Activated T-helper 1 cell treated with anti-CD3 and anti-CD28 coated beads, Interleukin-2, amount 50 U/mL, for 16 hours (primary cell): ENCODE measurements around the gene SLC16A3.
"Not testable (repeated sequence)": the region's sequence is repeated elsewhere in the genome, so short reads cannot be mapped to it uniquely, and the experiment has no call there.

Experiments used
- DNase-seq, 2 donors: peaks; one replicate each; pipeline ENCODE4 v3.0.0-alpha.2; 2020; ENCODE audit warnings: low read depth in 1 of 2, low spot score in 1 of 2

Gene SLC16A3

GRCh38 chr17:82228842-82229697, at the start of gene SLC16A3:
SLC16A3 (plus strand) TSS chr17:82229042; CDS start chr17:82236009, 6,967 bp downstream.
- DNase-seq, result peak in 1 of 2 donors; percentile 53

- no peak for DNase-seq
Observed at GRCh38 chr17:82179412-82179811, 49.4 kb upstream of the SLC16A3 start.

DNA sequence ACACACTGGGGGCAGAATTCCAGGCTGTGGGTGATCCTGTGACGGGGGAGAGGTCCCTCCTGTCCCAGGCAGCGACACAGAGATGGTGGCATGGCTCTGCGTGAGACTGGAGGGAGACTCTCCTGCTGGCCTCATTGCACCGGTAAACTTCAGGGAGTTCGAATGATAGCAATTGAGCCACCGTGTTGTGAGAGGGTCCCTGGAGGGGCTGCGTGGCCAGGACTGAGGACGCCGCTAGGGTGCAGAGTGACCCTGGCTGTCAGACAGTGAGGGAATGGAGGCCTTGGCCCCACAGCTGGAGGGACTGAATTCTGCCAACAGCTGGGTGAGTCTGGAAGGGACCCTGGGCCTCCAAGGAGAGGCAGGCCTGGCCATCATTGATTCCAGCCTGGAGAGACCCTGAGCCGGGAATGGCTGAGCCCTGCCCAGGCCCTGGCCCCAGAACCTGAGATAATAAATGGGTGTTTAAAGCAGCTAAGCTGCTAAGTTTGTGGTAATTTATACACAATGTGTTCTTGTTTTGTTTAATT, 48.8 kb upstream of the SLC16A3 start:
- no peak for DNase-seq

- no peak for DNase-seq
Observed at GRCh38 chr17:82180776-82181528, 47.9 kb upstream of the SLC16A3 start.

GRCh38 chr17:82184761-82185160, 44.1 kb upstream of the SLC16A3 start:
- no peak for DNase-seq

DNA sequence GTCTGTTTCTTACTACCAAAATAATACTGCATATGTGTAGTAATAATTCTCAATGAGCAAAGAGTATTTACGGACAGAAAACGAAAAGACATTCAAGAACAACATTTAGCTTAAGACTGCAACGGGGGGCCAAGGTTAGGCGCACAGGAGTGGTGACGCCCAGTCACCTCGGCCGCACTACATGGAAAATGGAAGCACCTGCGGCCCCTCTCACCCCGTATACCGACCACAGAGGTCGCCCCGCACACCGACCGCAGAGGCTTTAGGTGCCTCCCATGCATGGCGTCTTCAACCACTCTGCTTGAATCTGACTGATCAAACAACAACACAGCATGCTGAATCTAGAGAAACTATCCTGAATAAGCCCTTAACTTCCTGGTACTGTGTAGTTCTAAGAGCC, 42.6 kb upstream of the SLC16A3 start:
- DNase-seq, result no peak

DNA sequence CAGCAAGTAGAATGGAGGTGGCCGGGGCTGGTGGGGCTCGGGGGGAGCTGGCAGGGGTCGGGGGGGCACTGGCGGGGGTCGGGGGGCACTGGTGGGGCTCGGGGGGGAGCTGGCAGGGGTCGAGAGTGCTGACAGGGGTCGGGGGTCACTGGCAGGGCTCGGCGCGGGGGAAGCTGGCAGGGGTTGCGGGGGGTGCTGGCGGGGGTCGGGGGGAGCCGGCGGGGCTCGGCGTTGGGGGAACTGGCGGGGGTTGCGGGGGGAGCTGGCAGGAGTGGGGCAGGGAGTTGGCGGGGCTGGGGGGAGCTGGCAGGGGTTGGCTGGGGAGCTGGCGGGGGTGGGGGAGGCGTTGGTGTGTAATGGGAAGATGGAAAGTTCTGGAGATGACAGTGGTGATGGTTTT, 41.3 kb upstream of the SLC16A3 start:
- DNase-seq, result no peak

DNA sequence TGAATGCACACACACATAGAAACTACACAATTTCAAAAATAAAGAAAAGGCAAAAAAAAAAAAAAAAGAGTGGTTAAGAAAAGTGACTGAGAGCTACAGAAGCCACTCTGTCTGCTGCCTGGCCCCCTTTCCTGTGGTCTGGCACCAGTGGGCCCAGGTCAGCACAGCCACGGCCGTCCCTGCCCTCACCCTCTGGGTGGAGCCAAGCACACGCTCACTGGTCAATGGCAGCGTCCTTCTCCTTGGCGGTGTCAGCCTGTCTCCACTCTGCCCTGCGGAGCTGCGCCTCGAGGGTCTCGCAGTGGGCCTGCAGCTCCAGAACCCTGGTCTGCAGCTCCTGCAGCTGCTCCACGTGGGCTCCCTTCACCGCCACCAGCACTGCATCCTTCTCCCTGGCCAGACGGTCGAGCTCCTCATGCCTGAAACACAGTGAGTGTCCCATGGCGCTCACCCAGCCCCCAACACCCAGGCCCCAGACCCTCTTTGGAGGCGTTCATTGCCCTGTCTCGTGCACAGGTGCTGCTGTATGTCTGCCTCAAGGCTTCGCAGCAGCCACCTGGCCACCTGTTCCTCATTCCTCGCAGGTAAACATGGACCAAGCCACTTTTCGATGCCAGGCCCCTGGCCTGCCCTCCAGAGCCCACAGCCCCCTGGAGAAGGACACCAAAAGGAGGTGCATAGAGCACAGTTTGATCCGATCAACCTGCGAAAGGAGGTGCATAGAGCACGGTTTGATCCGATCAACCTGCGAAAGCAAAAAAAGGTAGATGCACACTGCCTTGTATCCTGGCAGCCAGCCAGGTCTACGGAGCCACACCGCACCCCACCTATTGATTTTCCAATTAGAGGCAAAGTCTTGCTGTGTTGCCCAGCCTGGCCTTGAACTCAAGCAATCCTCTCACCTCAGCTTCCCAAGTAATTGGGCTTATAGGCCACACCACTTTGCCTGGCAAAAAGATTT, 40.6 kb upstream of the SLC16A3 start:
- DNase-seq, result no peak

DNA sequence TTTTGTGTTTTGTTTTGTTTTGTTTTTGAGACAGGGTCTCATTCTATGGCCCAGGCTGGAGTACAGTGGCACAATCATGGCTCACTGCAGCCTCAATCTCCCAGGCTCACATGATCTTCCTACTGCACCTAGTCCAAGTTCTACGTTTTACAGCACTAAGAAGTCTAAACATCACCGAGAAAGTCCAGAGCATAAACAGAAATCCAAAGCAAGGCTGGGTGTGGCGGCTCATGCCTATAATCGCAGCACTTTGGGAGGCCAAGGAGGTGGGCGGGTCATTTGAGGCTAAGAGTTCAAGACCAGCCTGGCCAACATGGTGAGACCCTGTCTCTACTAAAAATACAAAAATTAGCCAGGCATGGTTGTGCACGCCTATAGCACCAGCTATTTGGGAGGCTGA, 35.8 kb upstream of the SLC16A3 start:
- not testable (repeated sequence) for DNase-seq

DNA sequence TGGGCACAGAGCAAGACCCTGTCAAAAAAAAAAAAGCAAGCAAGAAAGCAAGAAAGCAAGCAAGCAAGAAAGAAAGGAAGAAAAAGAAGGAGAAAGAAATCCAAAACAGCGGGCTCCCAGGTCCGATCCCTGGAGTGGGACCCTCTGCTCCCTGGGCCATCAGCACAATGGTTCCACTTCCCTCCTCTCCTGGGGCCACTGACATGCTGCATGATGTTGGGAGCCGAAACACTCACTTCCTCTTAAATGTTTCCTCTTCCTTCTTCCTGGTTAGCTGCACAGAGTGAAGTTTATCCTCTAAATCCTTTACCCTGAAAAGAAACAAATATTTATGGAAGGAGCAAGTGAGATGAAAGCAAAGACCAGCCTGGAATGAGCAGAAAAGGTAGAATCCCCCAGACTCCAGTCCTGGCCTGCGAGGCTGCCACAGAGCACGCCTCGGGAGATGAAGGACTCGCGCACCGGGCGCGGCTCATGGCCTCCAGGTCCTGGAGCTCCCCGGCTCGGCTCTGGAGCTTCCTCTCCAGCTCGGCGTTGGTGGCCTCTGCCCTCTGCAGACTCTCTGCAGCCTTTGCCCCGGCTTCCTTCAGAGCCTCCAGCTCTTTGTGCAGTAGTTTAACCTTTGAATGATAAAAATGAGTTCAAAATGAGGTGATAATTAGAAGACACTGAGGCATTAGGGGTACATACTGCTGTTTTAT, 35.2 kb upstream of the SLC16A3 start:
- DNase-seq, result no peak

- DNase-seq, result no peak
Observed at GRCh38 chr17:82194765-82195164, 34.1 kb upstream of the SLC16A3 start.

DNA sequence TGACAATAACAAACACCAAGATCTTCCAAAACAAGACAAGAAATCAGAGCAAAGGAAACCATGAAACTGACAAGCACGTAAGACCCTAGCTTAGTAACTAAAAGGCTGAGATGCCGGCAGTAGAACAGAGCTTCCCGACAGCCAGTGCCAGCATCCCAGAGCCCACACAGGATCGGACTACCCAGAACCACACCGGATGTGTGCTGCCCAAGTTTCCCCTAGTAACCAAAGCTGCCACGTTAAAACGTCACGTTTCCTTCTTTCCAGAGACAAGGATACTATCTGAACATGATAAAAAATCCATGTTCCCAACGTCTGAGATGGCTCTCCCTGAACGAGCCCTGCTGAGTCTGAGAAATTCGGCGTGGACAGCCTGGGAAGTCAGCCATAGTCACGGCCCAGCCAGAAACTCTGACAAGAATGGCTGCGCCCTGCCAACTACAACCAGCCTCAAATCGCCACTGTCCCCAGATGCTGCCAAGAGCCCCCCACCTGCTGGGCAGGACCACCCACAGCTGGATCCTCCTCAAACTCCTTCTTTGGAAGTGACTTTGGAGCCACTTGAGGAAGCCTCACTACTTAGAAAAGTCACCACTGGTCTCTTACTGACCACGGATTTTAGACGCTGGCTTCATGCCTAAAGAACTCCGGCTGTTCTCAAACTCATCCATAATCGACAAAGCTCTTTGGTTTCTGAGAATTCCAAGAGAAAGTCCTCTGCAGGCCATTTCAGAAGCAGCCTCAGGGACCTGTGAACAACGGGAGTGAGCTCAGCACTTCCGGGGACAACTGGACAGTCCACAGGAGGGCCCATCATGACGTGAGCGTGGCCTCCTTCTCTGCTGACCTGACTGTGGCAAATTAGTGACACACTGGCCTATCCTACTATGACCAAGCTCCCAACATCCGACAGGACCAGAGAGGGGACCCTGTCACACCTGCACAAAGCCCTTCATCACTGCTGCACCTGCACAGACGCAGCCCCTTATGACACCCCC, 32.9 kb upstream of the SLC16A3 start:
- DNase-seq, result no peak

DNA sequence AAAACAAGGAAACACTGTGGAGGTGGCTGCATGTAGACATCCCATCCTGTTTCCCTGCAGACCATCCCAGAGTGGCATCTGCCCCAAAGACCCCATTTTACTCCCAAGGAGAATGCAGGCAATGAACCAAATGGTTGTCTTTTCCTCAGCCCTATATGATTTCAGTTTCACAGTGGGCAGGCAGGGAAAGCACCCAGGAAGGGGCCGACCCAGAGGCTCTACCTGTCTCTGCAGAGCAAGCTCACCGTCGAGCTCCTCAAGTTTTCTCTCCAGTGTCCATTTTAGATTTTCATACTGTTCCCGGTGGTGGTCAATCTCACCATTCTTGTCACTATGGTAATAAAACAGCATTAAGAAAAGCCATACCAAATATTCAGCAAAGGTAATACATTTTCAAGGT, 30.8 kb upstream of the SLC16A3 start:
- no peak for DNase-seq

GRCh38 chr17:82199496-82199895, 29.3 kb upstream of the SLC16A3 start:
- DNase-seq, result no peak

DNA sequence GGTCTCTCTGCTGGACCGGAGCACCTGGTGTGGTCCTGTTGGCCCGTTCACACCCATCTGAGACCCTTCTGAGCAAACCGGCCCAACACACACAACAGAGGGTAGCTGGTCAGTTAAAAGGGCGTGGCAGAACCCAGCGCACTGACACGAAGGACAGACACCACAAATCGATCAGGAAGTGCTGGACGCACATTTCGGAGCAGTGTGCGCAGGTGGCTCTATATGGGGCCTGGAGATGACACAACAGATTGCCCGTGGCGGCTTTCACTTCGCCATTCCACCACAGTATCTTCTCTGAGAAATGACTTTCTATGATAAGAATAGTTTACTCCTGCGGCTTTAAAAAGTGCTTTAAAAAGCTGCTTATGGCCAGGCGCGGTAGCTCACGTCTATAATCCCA, 28.7 kb upstream of the SLC16A3 start:
- no peak for DNase-seq

DNA sequence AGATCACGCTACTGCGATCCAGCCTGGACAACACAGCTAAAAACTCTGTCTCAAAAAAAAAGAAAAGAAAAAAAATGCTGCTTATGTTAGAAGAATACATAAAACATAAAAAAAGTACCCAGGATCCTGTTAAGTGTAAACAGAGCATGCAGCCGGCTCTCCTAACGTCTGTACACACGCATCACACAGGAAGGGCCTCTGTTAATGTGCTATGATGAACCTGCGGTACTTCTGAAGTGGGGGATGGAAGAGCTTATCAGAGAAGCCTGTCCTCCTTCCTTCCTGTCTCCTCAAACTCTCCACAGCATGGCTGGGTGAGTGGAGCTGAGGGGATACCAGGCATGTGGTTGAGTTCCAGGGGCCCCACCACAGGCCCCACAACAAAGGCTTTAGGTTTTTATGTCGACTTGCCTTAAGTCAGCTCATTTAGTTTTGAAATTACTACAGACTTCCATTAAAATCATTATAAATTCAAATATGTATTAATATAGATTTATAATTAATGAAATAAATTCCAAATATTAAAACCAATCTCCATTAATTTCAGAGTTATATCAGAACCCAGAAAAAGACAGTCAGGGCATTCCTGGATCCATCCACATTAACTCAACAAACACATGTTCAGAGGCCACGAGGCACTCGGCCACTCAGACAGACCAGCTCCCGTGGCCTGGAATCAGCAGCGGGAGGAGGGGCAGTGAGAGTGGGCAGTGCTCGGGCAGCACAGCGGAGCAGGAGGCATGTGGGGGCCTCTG, 27.9 kb upstream of the SLC16A3 start:
- peak; percentile 26 to 44 for DNase-seq

- no peak for DNase-seq
Observed at GRCh38 chr17:82201498-82201910, 27.3 kb upstream of the SLC16A3 start.

- no peak for DNase-seq
Observed at GRCh38 chr17:82202981-82203380, 25.9 kb upstream of the SLC16A3 start.
